PC-9 (cell line): Measurements from ENCODE around the gene ARHGEF17. TPM values are rescaled to one million over a fixed set of nuclear protein-coding genes. Genes with fewer than 3 reads are reported as not detected.

Source experiments
- BruUV-seq: library from RNA; stranded (reverse); fragments of 400-500 nt; replicated peaks from 2 replicates; lab custom pipeline; 2021; lab: Mats Ljungman, UMichigan
- CTCF ChIA-PET: fragments of 300-600 bp; sonication (Branson Sonifier 250); formaldehyde crosslinking; loops from one replicate; lab custom pipeline; 2022; ENCODE audit warnings: antibody characterized with exemption; lab: Charles Lee
- POLR2A ChIA-PET: fragments of 300-600 bp; sonication (Branson Sonifier 250); formaldehyde crosslinking; loops from one replicate; lab custom pipeline; 2022; ENCODE audit warnings: antibody characterized with exemption; ENCODE audit not compliant: unreplicated experiment; lab: Charles Lee
- DNase-seq, 2 experiments: peaks; one replicate each; pipeline versions ENCODE4 v3.0.0 to v3.0.0-alpha.2; 2015 to 2022; ENCODE audit warnings: mixed read lengths in 1 of 2
- H2AFZ ChIP-seq: fragments of 200-600 bp; sonication (generic); 2 replicates; pipeline ENCODE4 v1.8.1; 2017; ENCODE audit warnings: antibody characterized with exemption
- H3F3A ChIP-seq: fragments of 200-600 bp; sonication (generic); 2 replicates; pipeline ENCODE4 v1.8.1; 2017; ENCODE audit warnings: antibody characterized with exemption, mild to moderate bottlenecking, low read depth; ENCODE audit not compliant: insufficient read depth
- H3K27ac ChIP-seq: fragments of 200-600 bp; sonication (generic); 2 replicates; pipeline ENCODE4 v1.6.1; 2016; ENCODE audit warnings: mixed run types
- H3K27me3 ChIP-seq: fragments of 200-600 bp; sonication (generic); 2 replicates; pipeline ENCODE4 v1.6.1; 2016; ENCODE audit warnings: low read depth, mixed run types; ENCODE audit not compliant: insufficient read depth
- H3K36me3 ChIP-seq: fragments of 200-600 bp; sonication (generic); 2 replicates; pipeline ENCODE4 v1.6.1; 2016; ENCODE audit warnings: low read depth, mixed run types
- H3K4me1 ChIP-seq: fragments of 200-600 bp; sonication (generic); replicated peaks from 2 replicates; pipeline ENCODE4 v1.6.1; 2016; ENCODE audit warnings: mixed run types; ENCODE audit not compliant: insufficient read depth
- H3K4me2 ChIP-seq: fragments of 200-600 bp; sonication (generic); 2 replicates; pipeline ENCODE4 v1.6.1; 2017; ENCODE audit warnings: mixed run types
- H3K4me3 ChIP-seq: fragments of 200-600 bp; sonication (generic); 2 replicates; pipeline ENCODE4 v1.6.1; 2016; ENCODE audit warnings: mixed run types
- H3K79me2 ChIP-seq: fragments of 200-600 bp; sonication (generic); 2 replicates; pipeline ENCODE4 v1.6.1; 2017; ENCODE audit warnings: low read depth, mixed run types
- H3K9me2 ChIP-seq: fragments of 200-600 bp; sonication (generic); 2 replicates; pipeline ENCODE4 v1.8.1; 2017; ENCODE audit warnings: mild to moderate bottlenecking; ENCODE audit not compliant: insufficient read depth
- H3K9me3 ChIP-seq: fragments of 200-600 bp; sonication (generic); 2 replicates; pipeline ENCODE4 v1.8.1; 2016; ENCODE audit warnings: low read depth; ENCODE audit not compliant: insufficient read depth
- H4K20me1 ChIP-seq: fragments of 200-600 bp; sonication (generic); 2 replicates; pipeline ENCODE4 v1.8.1; 2017; ENCODE audit not compliant: insufficient read depth
- EZH2 ChIP-seq: fragments of 200-600 bp; sonication (generic); IDR thresholded peaks from 2 replicates; pipeline ENCODE4 v1.8.0; 2017; ENCODE audit warnings: antibody characterized with exemption, low read depth
- intact Hi-C: fragments of 100-400 bp; cut with micrococcal nuclease; formaldehyde crosslinking; loops from one replicate; pipeline ENCODE4 v1.10.0; 2022; ENCODE audit not compliant: unreplicated experiment
- total RNA-seq: library from RNA; stranded (reverse); gene quantifications from 2 replicates; pipeline ENCODE4 v1.2.3, GENCODE V29; 2021
- TF ChIP-seq, protein P1 (sequence below): fragments of 200-600 bp; sonication (generic); conservative IDR thresholded peaks from 2 replicates; pipeline ENCODE4 v1.6.1; 2017; ENCODE audit warnings: mixed run types, antibody characterized with exemption, mild to moderate bottlenecking, moderate library complexity

ARHGEF17 gene
- total RNA-seq, 1 experiment from 2014 or later, result 56.9 TPM

DNA sequence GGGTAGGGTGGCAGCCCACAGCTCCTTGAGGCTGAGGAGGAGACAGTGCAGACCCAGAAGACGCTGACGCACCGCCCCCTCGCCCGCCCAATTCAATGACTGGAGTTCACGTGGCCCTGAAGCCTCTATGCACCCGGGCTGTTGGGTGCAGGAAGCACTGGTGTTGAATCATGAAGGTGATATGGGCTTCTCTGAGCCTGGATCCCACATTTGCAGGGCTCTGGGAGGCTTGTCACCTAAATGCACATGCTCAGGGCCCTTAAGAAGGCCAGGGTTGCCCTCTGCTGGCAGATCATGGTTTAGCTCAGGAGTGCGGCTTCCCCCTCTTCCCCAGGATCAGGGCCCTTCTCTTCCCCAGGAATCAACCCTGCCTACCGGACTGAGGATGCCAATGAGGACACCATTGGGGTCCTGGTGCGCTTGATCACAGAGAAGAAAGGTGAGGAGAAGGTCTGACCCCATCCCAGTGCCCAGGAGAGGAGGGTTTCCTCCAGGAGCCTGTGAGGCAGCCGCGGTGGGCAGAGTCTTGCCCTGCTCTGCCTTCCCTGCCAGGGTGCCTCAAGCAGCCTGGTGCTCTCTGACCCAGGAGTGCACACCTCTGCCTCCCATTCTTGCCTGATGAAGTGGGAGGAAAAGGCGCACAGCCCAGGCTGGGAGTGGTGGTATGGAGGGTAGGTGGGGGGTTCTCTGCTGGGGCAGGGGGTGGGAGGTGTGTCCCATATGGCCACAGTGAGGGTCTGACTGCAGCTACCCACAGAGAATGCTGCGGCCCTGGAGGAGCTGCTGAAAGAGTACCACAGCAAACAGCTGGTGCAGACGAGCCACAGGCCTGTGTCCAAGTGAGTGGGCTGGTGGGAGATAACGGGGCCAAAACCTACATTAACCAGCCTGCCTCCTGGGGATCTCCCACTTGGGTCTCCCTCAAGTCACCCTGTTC, 85.7 kb downstream of the ARHGEF17 start:
- H3K9me2 ChIP-seq, result no peaks in the 10 kb centered on the region
- H3K27me3 ChIP-seq, result no peaks in the 10 kb centered on the region
- no peaks in the 10 kb centered on the region for H3K79me2 ChIP-seq
- intact Hi-C loops, result loop anchor here (1.0 kb wide), 2 partner anchors 42 to 86 kb away; no protein-coding TSS in a partner anchor
- no peaks in the 10 kb centered on the region for H3K9me3 ChIP-seq
- ChIA-PET CTCF (interaction anchor here (0.6 to 1.5 kb wide), 4 partner anchors 43 to 375 kb away, joined by 3 to 18 read pairs (median 5); no protein-coding TSS in a partner anchor), POLR2A (no interaction called here)
- DNase-seq, result peak; percentile 52 to 78
- no peak for TF ChIP-seq EZH2
- TF ChIP-seq, protein P1, sequence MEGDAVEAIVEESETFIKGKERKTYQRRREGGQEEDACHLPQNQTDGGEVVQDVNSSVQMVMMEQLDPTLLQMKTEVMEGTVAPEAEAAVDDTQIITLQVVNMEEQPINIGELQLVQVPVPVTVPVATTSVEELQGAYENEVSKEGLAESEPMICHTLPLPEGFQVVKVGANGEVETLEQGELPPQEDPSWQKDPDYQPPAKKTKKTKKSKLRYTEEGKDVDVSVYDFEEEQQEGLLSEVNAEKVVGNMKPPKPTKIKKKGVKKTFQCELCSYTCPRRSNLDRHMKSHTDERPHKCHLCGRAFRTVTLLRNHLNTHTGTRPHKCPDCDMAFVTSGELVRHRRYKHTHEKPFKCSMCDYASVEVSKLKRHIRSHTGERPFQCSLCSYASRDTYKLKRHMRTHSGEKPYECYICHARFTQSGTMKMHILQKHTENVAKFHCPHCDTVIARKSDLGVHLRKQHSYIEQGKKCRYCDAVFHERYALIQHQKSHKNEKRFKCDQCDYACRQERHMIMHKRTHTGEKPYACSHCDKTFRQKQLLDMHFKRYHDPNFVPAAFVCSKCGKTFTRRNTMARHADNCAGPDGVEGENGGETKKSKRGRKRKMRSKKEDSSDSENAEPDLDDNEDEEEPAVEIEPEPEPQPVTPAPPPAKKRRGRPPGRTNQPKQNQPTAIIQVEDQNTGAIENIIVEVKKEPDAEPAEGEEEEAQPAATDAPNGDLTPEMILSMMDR, result peak; percentile 87
- H4K20me1 ChIP-seq, result no peaks in the 10 kb centered on the region; the same call in 1 of the 2 replicates
- no peak overlapping the region for H3K4me3 ChIP-seq
- H3K4me1 ChIP-seq, result 0 out of 2 replicates have a peak, but pooled peaks cover under 1% of the 10 kb centered on the region
- H3K36me3 ChIP-seq, result no peaks in the 10 kb centered on the region
- H3K27ac ChIP-seq, result no peak overlapping the region
- no peaks in the 10 kb centered on the region for H3F3A ChIP-seq
- H3K4me2 ChIP-seq, result no peak overlapping the region
- no peak overlapping the region for H2AFZ ChIP-seq
- no TSS peak for BruUV-seq

- H3K4me3 ChIP-seq, result no peak overlapping the region
- no peak overlapping the region for H2AFZ ChIP-seq
- no peaks in the 10 kb centered on the region for H3K9me3 ChIP-seq
- intact Hi-C loops, result no loop called here
- CTCF ChIA-PET, result no interaction called here
- H3K79me2 ChIP-seq, result no peaks in the 10 kb centered on the region
- H3K36me3 ChIP-seq, result no peaks in the 10 kb centered on the region
- no peaks in the 10 kb centered on the region for H3K27me3 ChIP-seq
- no peak overlapping the region for H3K27ac ChIP-seq
- H3K4me1 ChIP-seq, result no peaks in the 10 kb centered on the region
- H3K4me2 ChIP-seq, result no peak overlapping the region
- no peaks in the 10 kb centered on the region for H3F3A ChIP-seq
- POLR2A ChIA-PET, result no interaction called here
- H4K20me1 ChIP-seq, result no peaks in the 10 kb centered on the region; the same call in 1 of the 2 replicates
- no TSS peak for BruUV-seq
- DNase-seq, result no peak
- TF ChIP-seq, protein P1, result no peak
- no peak for TF ChIP-seq EZH2
- no peaks in the 10 kb centered on the region for H3K9me2 ChIP-seq
Observed at GRCh38 chr11:73394416-73395296, 86.6 kb downstream of the ARHGEF17 start.
